K562 (cell line): ENCODE results near the gene RNF4. TPM values are rescaled to one million over a fixed set of nuclear protein-coding genes. Genes with fewer than 3 reads are reported as not detected.

Source experiments
- HLTF ChIP-seq: fragments of 450-650 bp; IDR thresholded peaks from 2 replicates; pipeline ENCODE4 v1.6.1; 2016
- IFI16 ChIP-seq: fragments of 250-450 bp; sonication (Bioruptor Pico); IDR thresholded peaks from 2 replicates; pipeline ENCODE4 v2.1.2; 2022; ENCODE audit warnings: mild to moderate bottlenecking, inconsistent platforms
- NR4A1 ChIP-seq, 2 experiments: fragments of 250-450 bp in 1 of 2; fragments of 450-650 bp in 1 of 2; sonication (Bioruptor Pico) in 1 of 2; IDR thresholded peaks; 2 replicates each; pipeline versions ENCODE4 v1.4.0 to v1.6.1; 2016 to 2020; ENCODE audit warnings: mild to moderate bottlenecking in 2 of 2, missing compliant biosample characterization in 1 of 2, missing genetic modification characterization in 1 of 2, moderate library complexity in 1 of 2
- PHB ChIP-seq: fragments of 250-450 bp; sonication (Bioruptor Pico); IDR thresholded peaks from 2 replicates; pipeline ENCODE4 v1.5.0; 2021
- POLR3G ChIP-seq: IDR thresholded peaks from 2 replicates; pipeline ENCODE4 v1.6.1; 2011; ENCODE audit not compliant: insufficient read length, insufficient replicate concordance; ENCODE audit errors: extremely low read depth
- SIN3B ChIP-seq: fragments of 450-650 bp; IDR thresholded peaks from 2 replicates; pipeline ENCODE4 v1.6.1; 2017; ENCODE audit warnings: low read depth, mild to moderate bottlenecking, moderate library complexity
- TBL1XR1 ChIP-seq, 2 experiments: IDR thresholded peaks; 2 replicates each; pipeline ENCODE4 v1.6.1; 2012; ENCODE audit warnings: improper control_type of control experiment in 2 of 2, low read length in 2 of 2, mild to moderate bottlenecking in 1 of 2
- ZNF77 ChIP-seq: fragments of 250-450 bp; sonication (Bioruptor Pico); IDR thresholded peaks from 2 replicates; pipeline ENCODE4 v1.5.0; 2020
- polyA plus RNA-seq, 8 experiments: library from polyadenylated mRNA; depleted of rRNA in 4 of 8; stranded (reverse) in 5 of 8; unstranded in 3 of 8; fragments of >200 nt; fragmentation: Nextera tagmentation in 2 of 8; fragmentation: Illumina TruSeq in 1 of 8; extraction: Ambion mirVana in 2 of 8; extraction: Trizol in 1 of 8; gene quantifications; 2 replicates each; pipeline versions ENCODE4 v1.2.1 to v1.2.3, GENCODE V29; 2011 to 2014; ENCODE audit warnings: inconsistent platforms in 1 of 8, missing spikeins in 1 of 8
- total RNA-seq, 7 experiments: library from RNA; depleted of rRNA in 6 of 7; stranded (reverse); fragments of >200 nt in 6 of 7; fragmentation: Illumina TruSeq in 2 of 7; extraction: Trizol in 2 of 7; gene quantifications; 2 replicates each; pipeline versions ENCODE4 v1.2.1 to v1.2.3, GENCODE V29; 2011 to 2021; ENCODE audit warnings: low replicate concordance in 1 of 7
- TF ChIP-seq, protein P1 (sequence below): fragments of 450-650 bp; IDR thresholded peaks from 2 replicates; pipeline ENCODE4 v1.6.1; 2016; ENCODE audit warnings: mild to moderate bottlenecking

The RNF4 gene
- total and polyA plus RNA-seq, 9 of the 15 experiments (the other 6 are each of a cell fraction or from before 2014, with no cell fraction given), result 19.2 to 59.3 (median 44.8) TPM

DNA sequence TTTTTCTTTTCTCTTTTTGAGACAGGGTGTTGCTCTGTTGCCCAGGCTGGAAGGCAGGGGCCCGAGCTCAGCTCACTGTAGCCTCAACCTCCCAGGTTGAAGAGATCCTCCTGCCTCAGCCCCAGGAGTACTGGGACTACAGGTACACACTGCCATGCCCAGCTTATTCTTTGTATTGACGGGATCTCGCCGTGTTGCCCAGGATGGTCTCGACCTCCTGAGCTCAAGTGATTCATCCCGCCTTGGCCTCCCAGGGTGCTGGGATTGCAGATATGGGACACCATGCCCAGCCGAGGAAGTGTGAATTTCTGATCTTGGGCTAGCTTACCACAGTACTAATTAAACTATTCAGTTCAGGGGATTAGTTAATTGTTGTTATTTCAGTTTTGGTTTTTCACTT is 38.9 kb downstream of the RNF4 start (continued):
- TF ChIP-seq, protein P1, sequence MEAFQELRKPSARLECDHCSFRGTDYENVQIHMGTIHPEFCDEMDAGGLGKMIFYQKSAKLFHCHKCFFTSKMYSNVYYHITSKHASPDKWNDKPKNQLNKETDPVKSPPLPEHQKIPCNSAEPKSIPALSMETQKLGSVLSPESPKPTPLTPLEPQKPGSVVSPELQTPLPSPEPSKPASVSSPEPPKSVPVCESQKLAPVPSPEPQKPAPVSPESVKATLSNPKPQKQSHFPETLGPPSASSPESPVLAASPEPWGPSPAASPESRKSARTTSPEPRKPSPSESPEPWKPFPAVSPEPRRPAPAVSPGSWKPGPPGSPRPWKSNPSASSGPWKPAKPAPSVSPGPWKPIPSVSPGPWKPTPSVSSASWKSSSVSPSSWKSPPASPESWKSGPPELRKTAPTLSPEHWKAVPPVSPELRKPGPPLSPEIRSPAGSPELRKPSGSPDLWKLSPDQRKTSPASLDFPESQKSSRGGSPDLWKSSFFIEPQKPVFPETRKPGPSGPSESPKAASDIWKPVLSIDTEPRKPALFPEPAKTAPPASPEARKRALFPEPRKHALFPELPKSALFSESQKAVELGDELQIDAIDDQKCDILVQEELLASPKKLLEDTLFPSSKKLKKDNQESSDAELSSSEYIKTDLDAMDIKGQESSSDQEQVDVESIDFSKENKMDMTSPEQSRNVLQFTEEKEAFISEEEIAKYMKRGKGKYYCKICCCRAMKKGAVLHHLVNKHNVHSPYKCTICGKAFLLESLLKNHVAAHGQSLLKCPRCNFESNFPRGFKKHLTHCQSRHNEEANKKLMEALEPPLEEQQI, result no peak
- TF ChIP-seq HLTF (no peak), PHB (CRISPR knock-in tag) (no peak), TBL1XR1 (IDR thresholded peaks at IDR 0.05; ENCODE audit: low read length in 2 of 2) (no peak), ZNF77 (CRISPR knock-in tag) (no peak), SIN3B (no peak), POLR3G (no peak), NR4A1 (CRISPR knock-in tag; IDR thresholded peaks at IDR 0.05) (no peak), NR4A1 (tag; IDR thresholded peaks at IDR 0.05) (no peak), IFI16 (CRISPR knock-in tag) (no peak)
- TF ChIP-seq, all 486 proteins: peak for 0
